Endothelial cell of umbilical vein (primary cell): Measurements from ENCODE around the gene DOLPP1. TPM values are rescaled to one million over a fixed set of nuclear protein-coding genes. Genes with fewer than 3 reads are reported as not detected.

Experiments used
- BruUV-seq: library from RNA; stranded (reverse); fragments of 400-500 nt; replicated peaks from 2 replicates; lab custom pipeline; 2021; lab: Mats Ljungman, UMichigan
- CTCF ChIA-PET: fragments of 300-600, 350-600 bp; sonication (Branson Sonifier 250); formaldehyde crosslinking; loops from one replicate; lab custom pipeline; 2021; ENCODE audit warnings: antibody characterized with exemption, inconsistent platforms; lab: Charles Lee
- POLR2A ChIA-PET: fragments of 300-600, 350-600 bp; sonication (Branson Sonifier 250); formaldehyde crosslinking; loops from one replicate; lab custom pipeline; 2021; ENCODE audit warnings: antibody characterized with exemption, inconsistent platforms; lab: Charles Lee
- DNase-seq: peaks from one replicate; pipeline ENCODE4 v3.0.0-alpha.2; 2011; ENCODE audit warnings: low read depth, low spot score
- FAIRE-seq: peaks from 2 replicates; lab custom pipeline; 2011; peaks lifted over from hg19 to GRCh38; lab: Jason Lieb, UNC
- H2AFZ ChIP-seq: 2 replicates; pipeline ENCODE4 v1.6.0; 2012; ENCODE audit warnings: low read depth, low read length, control low read depth, inconsistent platforms
- H3K27ac ChIP-seq: 2 replicates; pipeline ENCODE4 v1.5.1; 2011; ENCODE audit warnings: low read depth, mild to moderate bottlenecking, control low read depth, low read length, moderate library complexity; ENCODE audit not compliant: insufficient read depth
- H3K27me3 ChIP-seq, 2 experiments: 2 replicates each; pipeline versions ENCODE4 v1.6.0 to v1.6.1; 2011; ENCODE audit warnings: low read length in 2 of 2, mixed read lengths in 1 of 2; ENCODE audit not compliant: control insufficient read depth in 2 of 2, insufficient read depth in 2 of 2
- H3K36me3 ChIP-seq, 2 experiments: 2 replicates in 1 of 2; 3 replicates in 1 of 2; pipeline ENCODE4 v1.5.1; 2011; ENCODE audit warnings: low read length in 2 of 2, mild to moderate bottlenecking in 1 of 2, moderate library complexity in 1 of 2; ENCODE audit not compliant: control insufficient read depth in 2 of 2, insufficient read depth in 2 of 2; ENCODE audit errors: extremely low read depth in 1 of 2
- H3K4me1 ChIP-seq: 3 replicates; pipeline ENCODE4 v1.5.1; 2011; ENCODE audit warnings: mild to moderate bottlenecking, low read length; ENCODE audit not compliant: control insufficient read depth, insufficient read depth; ENCODE audit errors: extremely low read depth
- H3K4me2 ChIP-seq: 2 replicates; pipeline ENCODE4 v1.6.1; 2011; ENCODE audit warnings: low read length, control low read depth, mixed read lengths; ENCODE audit not compliant: insufficient read depth
- H3K4me3 ChIP-seq, 3 experiments: fragments of 200-600 bp in 1 of 3; sonication (generic), shearing (Covaris generic) in 1 of 3; replicated peaks in 1 of 3; 2 replicates each; pipeline ENCODE4 v1.5.1; 2011 to 2016; ENCODE audit warnings: control low read depth in 3 of 3, low read length in 3 of 3, mild to moderate bottlenecking in 2 of 3, inconsistent platforms in 1 of 3, low read depth in 1 of 3, moderate library complexity in 1 of 3; ENCODE audit not compliant: insufficient read depth in 1 of 3
- H3K79me2 ChIP-seq: 2 replicates; pipeline ENCODE4 v1.6.0; 2012; ENCODE audit warnings: low read length, inconsistent platforms; ENCODE audit not compliant: control insufficient read depth, insufficient read depth
- H3K9ac ChIP-seq: replicated peaks from 2 replicates; pipeline ENCODE3; 2011; ENCODE audit warnings: low read length, control low read depth; ENCODE audit not compliant: insufficient read depth; ENCODE audit errors: extremely low read depth
- H3K9me1 ChIP-seq: replicated peaks from 3 replicates; pipeline ENCODE4 v1.6.0; 2011; ENCODE audit warnings: mild to moderate bottlenecking, low read length; ENCODE audit not compliant: control insufficient read depth, insufficient read depth; ENCODE audit errors: extremely low read depth
- H3K9me3 ChIP-seq: replicated peaks from 2 replicates; pipeline ENCODE4 v1.5.1; 2012; ENCODE audit warnings: low read length, inconsistent platforms; ENCODE audit not compliant: control insufficient read depth, insufficient read depth
- H4K20me1 ChIP-seq: replicated peaks from 2 replicates; pipeline ENCODE3; 2011; ENCODE audit warnings: mild to moderate bottlenecking, low read length; ENCODE audit not compliant: control insufficient read depth, insufficient read depth; ENCODE audit errors: extremely low read depth
- CTCF ChIP-seq, 2 donors: IDR thresholded peaks; 1 replicate in 1 of 2; 2 replicates in 1 of 2; pipeline ENCODE4 v1.5.1; 2011; ENCODE audit warnings: low read length in 2 of 2, mild to moderate bottlenecking in 2 of 2, moderate library complexity in 2 of 2, control low read depth in 1 of 2, inconsistent platforms in 1 of 2, low read depth in 1 of 2; ENCODE audit not compliant: insufficient read depth in 1 of 2; ENCODE audit errors: extremely low read depth in 1 of 2
- EZH2 ChIP-seq: IDR thresholded peaks from 2 replicates; pipeline ENCODE4 v1.6.1; 2012; ENCODE audit warnings: borderline replicate concordance, low read depth, mild to moderate bottlenecking, moderate library complexity, low read length, inconsistent platforms; ENCODE audit not compliant: severe bottlenecking
- FOS ChIP-seq: IDR thresholded peaks from 2 replicates; pipeline ENCODE4 v1.6.1; 2011; ENCODE audit warnings: mild to moderate bottlenecking, low read length, moderate library complexity, borderline replicate concordance; ENCODE audit not compliant: insufficient read depth
- GATA2 ChIP-seq: IDR thresholded peaks from 2 replicates; pipeline ENCODE4 v1.7.0; 2011; ENCODE audit warnings: low read depth, mild to moderate bottlenecking, moderate library complexity, mixed read lengths, low read length; ENCODE audit not compliant: insufficient read length, insufficient read depth
- JUN ChIP-seq: IDR thresholded peaks from 2 replicates; pipeline ENCODE4 v1.6.1; 2011; ENCODE audit warnings: borderline replicate concordance, low read depth; ENCODE audit not compliant: insufficient read length, insufficient read depth
- MAX ChIP-seq: IDR thresholded peaks from 2 replicates; pipeline ENCODE4 v1.6.1; 2011; ENCODE audit not compliant: insufficient read depth, insufficient read length
- MYC ChIP-seq: IDR thresholded peaks from one replicate; pipeline ENCODE4 v1.6.1; 2011; ENCODE audit warnings: mild to moderate bottlenecking, low read depth, low read length
- POLR2A ChIP-seq: IDR thresholded peaks from 2 replicates; pipeline ENCODE4 v1.6.1; 2012; ENCODE audit warnings: low read depth, mild to moderate bottlenecking, control low read depth, low read length
- POLR2AphosphoS5 ChIP-seq: IDR thresholded peaks from 2 replicates; pipeline ENCODE4 v1.6.1; 2012; ENCODE audit warnings: low read depth, mild to moderate bottlenecking, control low read depth, low read length, moderate library complexity; ENCODE audit not compliant: insufficient read depth
- dilution Hi-C: fragments of 300-500 bp; cut with MboI; formaldehyde crosslinking; loops from one replicate; pipeline ENCODE4 v1.15.0; 2019; ENCODE audit warnings: low sequenced_read_pairs; ENCODE audit not compliant: extremely low pct_ligation_motif_present
- intact Hi-C: fragments of 100-400 bp; cut with micrococcal nuclease; formaldehyde crosslinking; loops from one replicate; pipeline ENCODE4 v1.10.0; 2022
- polyA plus RNA-seq, 4 experiments: library from polyadenylated mRNA; depleted of rRNA in 3 of 4; stranded (reverse) in 3 of 4; unstranded in 1 of 4; fragments of >200 nt; gene quantifications; 2 replicates each; pipeline versions ENCODE4 v1.2.1 to v1.2.3, GENCODE V29; 2011 to 2012; ENCODE audit warnings: missing spikeins in 1 of 4
- total RNA-seq: library from RNA; stranded (reverse); gene quantifications from 2 replicates; pipeline ENCODE4 v1.2.3, GENCODE V29; 2021

The DOLPP1 gene
- total and polyA plus RNA-seq, 2 donors (not counting 3 experiments of a cell fraction or from before 2014, with no cell fraction given), result 17.7 to 28.3 TPM

GRCh38 chr9:129073404-129073803 lies 7.5 kb upstream of the DOLPP1 start:
- Histone ChIP-seq H3K9me3 (no peaks in the 10 kb centered on the region), H2AFZ (no peak overlapping the region), H3K27me3 (no peaks in the 10 kb centered on the region), H4K20me1 (no peaks in the 10 kb centered on the region), H3K79me2 (no peaks in the 10 kb centered on the region), H3K9me1 (no peaks in the 10 kb centered on the region), H3K36me3 (peaks cover 0 to 8% of the 10 kb centered on the region in 2 experiments), H3K9ac (no peak overlapping the region), H3K27ac (no peak overlapping the region), H3K4me1 (no peaks in the 10 kb centered on the region), H3K4me2 (no peak overlapping the region), H3K4me3 (no peak overlapping the region)
- no peak for FAIRE-seq
- dilution Hi-C loops, result no loop called here
- no TSS peak for BruUV-seq
- TF ChIP-seq POLR2A, result no peak
- no peak for TF ChIP-seq EZH2
- no peak for TF ChIP-seq POLR2AphosphoS5
- TF ChIP-seq FOS, result no peak
- TF ChIP-seq GATA2, result no peak
- no peak for TF ChIP-seq CTCF (IDR thresholded peaks at IDR 0.05; ENCODE audit: extremely low read depth in 1 of 2, insufficient read depth in 1 of 2, low read depth in 1 of 2, low read length in 2 of 2)
- TF ChIP-seq MAX, result no peak
- no peak for TF ChIP-seq JUN
- TF ChIP-seq MYC, result no peak
- DNase-seq, result no peak
- POLR2A ChIA-PET, result no interaction called here
- intact Hi-C loops, result no loop called here
- CTCF ChIA-PET, result no interaction called here
